Bladder microvascular endothelial cell (primary cell): ENCODE data around the gene CCDC171. TPM values are rescaled to one million over a fixed set of nuclear protein-coding genes. Genes with fewer than 3 reads are reported as not detected.

Experiments used
- total RNA-seq: library from RNA; depleted of rRNA; stranded (reverse); fragments of >200 nt; gene quantifications from 2 replicates; pipeline ENCODE4 v1.2.3, GENCODE V29; 2014

The CCDC171 gene
- 0.69 and 1.1 TPM in 2 replicates for total RNA-seq

DNA sequence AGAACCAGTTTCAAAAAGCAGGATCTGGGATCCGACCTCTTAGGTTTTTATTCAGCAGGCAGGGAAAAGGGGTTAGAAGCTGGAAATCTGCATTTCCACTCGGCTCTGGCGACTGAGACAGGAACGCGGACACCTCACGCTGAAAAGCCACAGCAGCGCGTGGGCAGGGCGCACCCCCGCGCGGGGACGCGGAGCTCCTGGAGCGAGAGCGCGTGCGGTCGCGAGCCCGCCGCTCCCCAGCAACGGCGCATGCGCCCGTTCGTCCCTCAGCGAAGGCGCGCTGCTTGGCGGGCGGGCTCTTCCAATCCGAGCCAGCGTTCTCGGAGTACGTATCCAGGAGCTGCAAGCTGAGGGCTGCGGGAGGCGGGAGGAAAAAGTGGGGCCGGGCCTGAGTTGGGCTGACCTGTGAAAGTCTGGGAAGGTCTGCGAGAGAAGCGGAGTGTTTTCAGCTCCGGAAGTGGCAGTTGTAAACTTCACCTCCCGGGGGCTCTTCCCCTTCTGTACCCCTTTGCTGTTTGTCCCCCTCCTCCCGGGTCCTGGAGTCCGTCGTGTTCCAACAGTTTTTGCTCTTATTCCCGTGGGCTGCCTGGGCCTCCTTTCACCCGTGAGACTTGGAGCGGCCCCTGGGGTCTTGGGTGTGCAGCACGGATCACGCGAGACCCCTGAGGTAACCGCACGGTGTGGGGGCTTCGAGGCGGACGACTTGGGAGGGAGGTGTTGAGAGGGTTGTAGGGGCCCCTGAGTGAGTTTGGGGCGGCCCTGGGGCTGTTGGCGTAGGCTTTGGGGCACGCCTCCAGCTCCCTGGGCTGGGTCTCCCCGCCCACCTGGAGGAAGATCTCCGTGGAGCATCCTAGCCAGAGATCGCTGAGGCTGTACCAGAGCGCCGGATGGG is at the start of gene CCDC171:
Gene CCDC171 (plus strand): TSS at position 408 of the 892 bp plus-strand sequence. CDS start 11,046 bp downstream, outside the sequence.

DNA sequence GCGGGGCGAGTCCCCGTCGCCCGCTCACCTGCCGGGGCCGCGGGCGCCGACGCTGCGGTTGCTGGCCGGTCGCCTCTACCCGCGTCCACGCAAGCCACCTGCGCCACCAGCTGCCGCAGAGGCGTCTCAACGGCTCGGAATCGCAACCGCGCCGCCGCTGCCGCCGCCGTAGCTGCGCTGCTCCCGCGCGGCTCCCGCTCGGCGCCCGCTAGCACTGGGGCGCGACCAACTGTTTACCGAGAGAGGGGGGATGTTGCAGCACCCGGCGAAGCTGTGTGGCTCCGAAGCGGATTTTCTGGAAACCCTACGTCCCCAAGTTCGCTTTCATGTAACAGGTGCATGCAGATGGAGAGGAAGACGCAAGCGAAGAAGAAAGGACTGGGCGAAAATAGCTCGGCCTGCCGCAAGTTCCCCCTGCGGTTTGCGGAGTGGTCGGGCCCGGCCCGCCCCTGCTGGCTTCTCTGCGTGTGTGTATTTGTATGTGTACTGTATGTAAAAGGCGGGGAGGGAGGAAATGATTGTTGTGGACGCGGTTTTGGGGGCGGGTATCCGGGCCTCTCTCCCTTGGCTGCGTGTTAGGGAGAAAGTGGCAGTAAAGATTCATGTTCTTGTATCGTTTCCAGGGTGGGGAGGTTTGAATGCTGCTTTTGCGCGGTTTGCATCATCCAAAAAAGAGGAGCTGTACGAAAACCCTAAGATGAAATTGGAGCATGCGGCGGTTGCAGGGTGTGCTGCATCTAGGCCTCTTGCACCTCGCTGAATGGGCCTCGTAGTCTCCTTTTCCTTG is 41.9 kb upstream of the CCDC171 start, which contains the start of gene PSIP1:
Gene PSIP1 (minus strand): TSS at position 182 of the 787 bp plus-strand sequence. CDS start 782 bp downstream, outside the sequence.

Other genes with a start within 250 kb of the CCDC171 start
- gene TTC39B, start 245.8 kb upstream of the CCDC171 start, total RNA-seq: 2.3 and 4.0 TPM in 2 replicates
- 26.9 and 50.4 TPM in 2 replicates for gene SNAPC3, start 130.2 kb upstream of the CCDC171 start, total RNA-seq
- 38.7 and 43.4 TPM in 2 replicates for gene PSIP1, start 42.1 kb upstream of the CCDC171 start, total RNA-seq